ENCODE measurements around the gene PEG3.

The PEG3 gene

GRCh38 chr19:56823417-56823816, 17.1 kb downstream of the PEG3 start:
- Histone ChIP-seq H3K79me2 (ENCODE audit: low read length) (no peaks in the 10 kb centered on the region), H3K36me3 (replicated peaks; ENCODE audit: low read depth, low read length) (no peaks in the 10 kb centered on the region), H3K4me2 (ENCODE audit: low read length) (no peak overlapping the region), H3K9me3 (ENCODE audit: insufficient read depth, low read length) (peaks cover 10% of the 10 kb centered on the region), H3K27me3 (ENCODE audit: low read depth, low read length) (no peaks in the 10 kb centered on the region), H3K27ac (ENCODE audit: low read length) (no peak overlapping the region), H3K9ac (ENCODE audit: low read length) (no peak overlapping the region), H3K4me1 (ENCODE audit: low read length) (no peaks in the 10 kb centered on the region), H3K4me3 (ENCODE audit: low read length) (no peak overlapping the region), H4K20me1 (ENCODE audit: insufficient read depth, low read length) (no peaks in the 10 kb centered on the region), H2AFZ (ENCODE audit: low read depth, low read length) (no peak overlapping the region)
- TF ChIP-seq, protein P1, sequence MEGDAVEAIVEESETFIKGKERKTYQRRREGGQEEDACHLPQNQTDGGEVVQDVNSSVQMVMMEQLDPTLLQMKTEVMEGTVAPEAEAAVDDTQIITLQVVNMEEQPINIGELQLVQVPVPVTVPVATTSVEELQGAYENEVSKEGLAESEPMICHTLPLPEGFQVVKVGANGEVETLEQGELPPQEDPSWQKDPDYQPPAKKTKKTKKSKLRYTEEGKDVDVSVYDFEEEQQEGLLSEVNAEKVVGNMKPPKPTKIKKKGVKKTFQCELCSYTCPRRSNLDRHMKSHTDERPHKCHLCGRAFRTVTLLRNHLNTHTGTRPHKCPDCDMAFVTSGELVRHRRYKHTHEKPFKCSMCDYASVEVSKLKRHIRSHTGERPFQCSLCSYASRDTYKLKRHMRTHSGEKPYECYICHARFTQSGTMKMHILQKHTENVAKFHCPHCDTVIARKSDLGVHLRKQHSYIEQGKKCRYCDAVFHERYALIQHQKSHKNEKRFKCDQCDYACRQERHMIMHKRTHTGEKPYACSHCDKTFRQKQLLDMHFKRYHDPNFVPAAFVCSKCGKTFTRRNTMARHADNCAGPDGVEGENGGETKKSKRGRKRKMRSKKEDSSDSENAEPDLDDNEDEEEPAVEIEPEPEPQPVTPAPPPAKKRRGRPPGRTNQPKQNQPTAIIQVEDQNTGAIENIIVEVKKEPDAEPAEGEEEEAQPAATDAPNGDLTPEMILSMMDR (IDR thresholded peaks at IDR 0.05; ENCODE audit: low read depth, low read length), result no peak
- TF ChIP-seq EZH2phosphoT487 (IDR thresholded peaks at IDR 0.05; ENCODE audit: low read depth), result no peak

GRCh38 chr19:56822755-56823154, 17.8 kb downstream of the PEG3 start:
- Histone ChIP-seq H3K79me2 (ENCODE audit: low read length) (no peaks in the 10 kb centered on the region), H3K36me3 (replicated peaks; ENCODE audit: low read depth, low read length) (no peaks in the 10 kb centered on the region), H3K27ac (ENCODE audit: low read length) (no peak overlapping the region), H3K9ac (ENCODE audit: low read length) (no peak overlapping the region), H4K20me1 (ENCODE audit: insufficient read depth, low read length) (no peaks in the 10 kb centered on the region), H3K4me3 (ENCODE audit: low read length) (no peak overlapping the region), H2AFZ (ENCODE audit: low read depth, low read length) (no peak overlapping the region), H3K4me2 (ENCODE audit: low read length) (no peak overlapping the region), H3K9me3 (ENCODE audit: insufficient read depth, low read length) (peaks cover 8% of the 10 kb centered on the region), H3K4me1 (ENCODE audit: low read length) (no peaks in the 10 kb centered on the region), H3K27me3 (ENCODE audit: low read depth, low read length) (no peaks in the 10 kb centered on the region)
- TF ChIP-seq, protein P1 (IDR thresholded peaks at IDR 0.05; ENCODE audit: low read depth, low read length), result no peak
- no peak for TF ChIP-seq EZH2phosphoT487 (IDR thresholded peaks at IDR 0.05; ENCODE audit: low read depth)

DNA sequence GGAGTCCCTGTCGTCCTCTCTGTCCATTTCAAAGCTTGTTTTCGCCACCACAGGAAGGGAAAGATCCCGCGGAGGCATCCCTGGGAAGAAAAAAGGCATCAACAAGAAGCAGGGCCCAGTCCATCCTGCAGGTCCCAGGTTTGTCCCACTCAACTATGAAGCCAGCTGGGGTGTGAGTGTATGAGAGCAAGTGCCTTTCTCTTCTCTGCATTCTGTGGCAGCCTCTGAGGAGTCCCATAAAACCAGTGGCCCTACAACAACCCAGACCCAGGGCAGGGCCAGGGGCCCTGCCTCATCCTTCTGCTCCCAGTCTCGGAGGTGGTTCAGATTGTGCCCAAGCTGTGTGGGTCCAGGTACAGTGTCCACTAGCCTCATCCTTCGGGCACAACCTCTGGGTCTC, 18.9 kb downstream of the PEG3 start:
- Histone ChIP-seq H2AFZ (ENCODE audit: low read depth, low read length) (no peak overlapping the region), H3K4me1 (ENCODE audit: low read length) (no peaks in the 10 kb centered on the region), H3K36me3 (replicated peaks; ENCODE audit: low read depth, low read length) (no peaks in the 10 kb centered on the region), H3K9me3 (ENCODE audit: insufficient read depth, low read length) (peaks cover 10% of the 10 kb centered on the region), H3K27me3 (ENCODE audit: low read depth, low read length) (no peaks in the 10 kb centered on the region), H3K4me2 (ENCODE audit: low read length) (no peak overlapping the region), H3K79me2 (ENCODE audit: low read length) (no peaks in the 10 kb centered on the region), H4K20me1 (ENCODE audit: insufficient read depth, low read length) (no peaks in the 10 kb centered on the region), H3K27ac (ENCODE audit: low read length) (no peak overlapping the region), H3K9ac (ENCODE audit: low read length) (no peak overlapping the region), H3K4me3 (ENCODE audit: low read length) (no peak overlapping the region)
- TF ChIP-seq, protein P1 (IDR thresholded peaks at IDR 0.05; ENCODE audit: low read depth, low read length), result no peak

GRCh38 chr19:56821209-56821608, 19.3 kb downstream of the PEG3 start:
- Histone ChIP-seq H3K9me3 (ENCODE audit: insufficient read depth, low read length) (peaks cover 13% of the 10 kb centered on the region), H3K4me3 (ENCODE audit: low read length) (no peak overlapping the region), H3K27ac (ENCODE audit: low read length) (no peak overlapping the region), H2AFZ (ENCODE audit: low read depth, low read length) (no peak overlapping the region), H3K36me3 (replicated peaks; ENCODE audit: low read depth, low read length) (no peaks in the 10 kb centered on the region), H3K27me3 (ENCODE audit: low read depth, low read length) (no peaks in the 10 kb centered on the region), H3K79me2 (ENCODE audit: low read length) (no peaks in the 10 kb centered on the region), H3K4me1 (ENCODE audit: low read length) (no peaks in the 10 kb centered on the region), H4K20me1 (ENCODE audit: insufficient read depth, low read length) (no peaks in the 10 kb centered on the region), H3K9ac (ENCODE audit: low read length) (no peak overlapping the region), H3K4me2 (ENCODE audit: low read length) (no peak overlapping the region)
- TF ChIP-seq, protein P1 (IDR thresholded peaks at IDR 0.05; ENCODE audit: low read depth, low read length), result no peak
- TF ChIP-seq EZH2phosphoT487 (IDR thresholded peaks at IDR 0.05; ENCODE audit: low read depth), result no peak
